ENCODE measurements around the gene KATNIP.
A peak's percentile ranks its signal among the peaks of the same experiment; 100 is the strongest.
"Not testable (repeated sequence)": the region's sequence is repeated elsewhere in the genome, so short reads cannot be mapped to it uniquely, and the experiment has no call there.

The KATNIP gene

GRCh38 chr16:27551036-27551435 is 1.1 kb downstream of the KATNIP start:
- no peak for TF ChIP-seq ZNF274 (IDR thresholded peaks at IDR 0.05; ENCODE audit: low read depth, low read length)
- H3K4me3 ChIP-seq (ENCODE audit: low read length): peak overlapping the region; percentile 82; the same call in 1 of the 2 replicates

GRCh38 chr16:27556471-27556870 is 6.5 kb downstream of the KATNIP start:
- TF ChIP-seq ZNF274 (IDR thresholded peaks at IDR 0.05; ENCODE audit: low read depth, low read length): no peak

GRCh38 chr16:27558434-27558833 is 8.5 kb downstream of the KATNIP start:
- no peak overlapping the region for H3K4me3 ChIP-seq (ENCODE audit: low read length)
- TF ChIP-seq ZNF274 (IDR thresholded peaks at IDR 0.05; ENCODE audit: low read depth, low read length): no peak

More at GRCh38 chr16:27556471-27556870, 6.5 kb downstream of the KATNIP start:
- H3K4me3 ChIP-seq (ENCODE audit: low read length): no peak overlapping the region

- no peak for TF ChIP-seq ZNF274 (IDR thresholded peaks at IDR 0.05; ENCODE audit: low read depth, low read length)
Observed at GRCh38 chr16:27558932-27559331, 9.0 kb downstream of the KATNIP start.

GRCh38 chr16:27561216-27561615 is 11.3 kb downstream of the KATNIP start:
- TF ChIP-seq ZNF274 (IDR thresholded peaks at IDR 0.05; ENCODE audit: low read depth, low read length): no peak
- H3K4me3 ChIP-seq (ENCODE audit: low read length): no peak overlapping the region

More at GRCh38 chr16:27558932-27559331, 9.0 kb downstream of the KATNIP start:
- H3K4me3 ChIP-seq (ENCODE audit: low read length): no peak overlapping the region

- no peak for TF ChIP-seq ZNF274 (IDR thresholded peaks at IDR 0.05; ENCODE audit: low read depth, low read length)
- no peak overlapping the region for H3K4me3 ChIP-seq (ENCODE audit: low read length)
Observed at GRCh38 chr16:27564224-27564623, 14.3 kb downstream of the KATNIP start.

- TF ChIP-seq ZNF274 (IDR thresholded peaks at IDR 0.05; ENCODE audit: low read depth, low read length): no peak
- H3K4me3 ChIP-seq (ENCODE audit: low read length): no peak overlapping the region
Observed at GRCh38 chr16:27566417-27566816, 16.5 kb downstream of the KATNIP start.

GRCh38 chr16:27568077-27568476 is 18.1 kb downstream of the KATNIP start:
- TF ChIP-seq ZNF274 (IDR thresholded peaks at IDR 0.05; ENCODE audit: low read depth, low read length): no peak
- no peak overlapping the region for H3K4me3 ChIP-seq (ENCODE audit: low read length)

- not testable (repeated sequence) for H3K4me3 ChIP-seq (ENCODE audit: low read length)
Observed at GRCh38 chr16:27570986-27571385, 21.0 kb downstream of the KATNIP start.

- H3K4me3 ChIP-seq (ENCODE audit: low read length): no peak overlapping the region
- TF ChIP-seq ZNF274 (IDR thresholded peaks at IDR 0.05; ENCODE audit: low read depth, low read length): no peak
Observed at GRCh38 chr16:27571433-27572326, 21.7 kb downstream of the KATNIP start.

GRCh38 chr16:27572711-27573110 is 22.8 kb downstream of the KATNIP start:
- H3K4me3 ChIP-seq (ENCODE audit: low read length): no peak overlapping the region
- no peak for TF ChIP-seq ZNF274 (IDR thresholded peaks at IDR 0.05; ENCODE audit: low read depth, low read length)

- no peak for TF ChIP-seq ZNF274 (IDR thresholded peaks at IDR 0.05; ENCODE audit: low read depth, low read length)
- H3K4me3 ChIP-seq (ENCODE audit: low read length): no peak overlapping the region
Observed at GRCh38 chr16:27576729-27577128, 26.8 kb downstream of the KATNIP start.

- no peak for TF ChIP-seq ZNF274 (IDR thresholded peaks at IDR 0.05; ENCODE audit: low read depth, low read length)
- H3K4me3 ChIP-seq (ENCODE audit: low read length): no peak overlapping the region
Observed at GRCh38 chr16:27579087-27579980, 29.4 kb downstream of the KATNIP start.

- H3K4me3 ChIP-seq (ENCODE audit: low read length): no peak overlapping the region
- no peak for TF ChIP-seq ZNF274 (IDR thresholded peaks at IDR 0.05; ENCODE audit: low read depth, low read length)
Observed at GRCh38 chr16:27582883-27583282, 32.9 kb downstream of the KATNIP start.

- TF ChIP-seq ZNF274 (IDR thresholded peaks at IDR 0.05; ENCODE audit: low read depth, low read length): no peak
- H3K4me3 ChIP-seq (ENCODE audit: low read length): no peak overlapping the region
Observed at GRCh38 chr16:27583634-27584033, 33.7 kb downstream of the KATNIP start.

All from GM08714 (cell line).